PC-9 (cell line): ENCODE results near the gene RPS6KA5.

Source experiments
- EZH2 ChIP-seq: fragments of 200-600 bp; sonication (generic); IDR thresholded peaks from 2 replicates; pipeline ENCODE4 v1.8.0; 2017; ENCODE audit warnings: antibody characterized with exemption, low read depth
- TF ChIP-seq, protein P1 (sequence below): fragments of 200-600 bp; sonication (generic); conservative IDR thresholded peaks from 2 replicates; pipeline ENCODE4 v1.6.1; 2017; ENCODE audit warnings: mixed run types, antibody characterized with exemption, mild to moderate bottlenecking, moderate library complexity

DNA sequence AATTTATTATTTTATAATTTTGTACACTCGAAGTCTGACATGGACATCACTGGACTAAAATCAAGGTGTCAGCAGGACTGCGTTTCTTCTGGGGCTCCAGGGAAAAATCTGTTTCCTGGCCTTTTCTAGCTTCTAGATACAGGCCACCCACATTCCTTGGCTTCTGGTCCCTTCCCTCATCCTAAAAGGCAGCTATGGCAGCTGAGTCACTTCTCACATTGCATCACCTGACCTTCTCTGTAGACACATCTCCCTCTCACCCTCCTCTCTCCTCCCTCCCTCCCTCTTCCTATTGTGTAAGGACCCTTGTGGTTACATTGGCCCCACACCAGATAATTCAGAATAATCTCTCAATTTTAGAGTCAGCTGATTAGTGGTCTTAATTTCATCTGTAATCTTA, 92.4 kb downstream of the RPS6KA5 start:
- TF ChIP-seq, protein P1, sequence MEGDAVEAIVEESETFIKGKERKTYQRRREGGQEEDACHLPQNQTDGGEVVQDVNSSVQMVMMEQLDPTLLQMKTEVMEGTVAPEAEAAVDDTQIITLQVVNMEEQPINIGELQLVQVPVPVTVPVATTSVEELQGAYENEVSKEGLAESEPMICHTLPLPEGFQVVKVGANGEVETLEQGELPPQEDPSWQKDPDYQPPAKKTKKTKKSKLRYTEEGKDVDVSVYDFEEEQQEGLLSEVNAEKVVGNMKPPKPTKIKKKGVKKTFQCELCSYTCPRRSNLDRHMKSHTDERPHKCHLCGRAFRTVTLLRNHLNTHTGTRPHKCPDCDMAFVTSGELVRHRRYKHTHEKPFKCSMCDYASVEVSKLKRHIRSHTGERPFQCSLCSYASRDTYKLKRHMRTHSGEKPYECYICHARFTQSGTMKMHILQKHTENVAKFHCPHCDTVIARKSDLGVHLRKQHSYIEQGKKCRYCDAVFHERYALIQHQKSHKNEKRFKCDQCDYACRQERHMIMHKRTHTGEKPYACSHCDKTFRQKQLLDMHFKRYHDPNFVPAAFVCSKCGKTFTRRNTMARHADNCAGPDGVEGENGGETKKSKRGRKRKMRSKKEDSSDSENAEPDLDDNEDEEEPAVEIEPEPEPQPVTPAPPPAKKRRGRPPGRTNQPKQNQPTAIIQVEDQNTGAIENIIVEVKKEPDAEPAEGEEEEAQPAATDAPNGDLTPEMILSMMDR, result no peak
- no peak for TF ChIP-seq EZH2
